GM12801 (cell line): ENCODE data around the gene KIF6.

Source experiments
- TF ChIP-seq, protein P1 (sequence below): IDR thresholded peaks from one replicate; pipeline ENCODE4 v1.5.1; 2011; ENCODE audit warnings: control low read depth; ENCODE audit not compliant: insufficient read length; ENCODE audit errors: extremely low read depth

Gene KIF6

DNA sequence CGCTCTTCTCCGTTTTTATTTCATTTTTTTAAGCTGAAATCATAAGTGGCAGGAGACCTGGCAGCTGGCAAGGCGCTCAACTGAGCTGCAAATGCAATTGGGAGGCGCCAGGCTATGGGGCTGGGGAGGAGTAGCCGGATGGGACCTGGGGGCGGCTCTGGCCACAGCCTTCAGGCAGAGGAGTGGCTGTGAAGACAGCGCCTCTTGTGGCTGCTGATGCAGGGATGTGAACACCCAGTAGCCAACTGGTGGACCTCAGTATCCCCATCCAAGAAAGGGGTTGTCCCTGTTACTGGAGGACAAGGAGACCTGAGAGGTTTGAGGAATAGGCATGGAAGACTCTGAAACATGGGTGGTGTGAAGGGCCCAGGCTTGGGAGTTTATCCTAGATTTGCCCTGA, 423.6 kb downstream of the KIF6 start:
- TF ChIP-seq, protein P1, sequence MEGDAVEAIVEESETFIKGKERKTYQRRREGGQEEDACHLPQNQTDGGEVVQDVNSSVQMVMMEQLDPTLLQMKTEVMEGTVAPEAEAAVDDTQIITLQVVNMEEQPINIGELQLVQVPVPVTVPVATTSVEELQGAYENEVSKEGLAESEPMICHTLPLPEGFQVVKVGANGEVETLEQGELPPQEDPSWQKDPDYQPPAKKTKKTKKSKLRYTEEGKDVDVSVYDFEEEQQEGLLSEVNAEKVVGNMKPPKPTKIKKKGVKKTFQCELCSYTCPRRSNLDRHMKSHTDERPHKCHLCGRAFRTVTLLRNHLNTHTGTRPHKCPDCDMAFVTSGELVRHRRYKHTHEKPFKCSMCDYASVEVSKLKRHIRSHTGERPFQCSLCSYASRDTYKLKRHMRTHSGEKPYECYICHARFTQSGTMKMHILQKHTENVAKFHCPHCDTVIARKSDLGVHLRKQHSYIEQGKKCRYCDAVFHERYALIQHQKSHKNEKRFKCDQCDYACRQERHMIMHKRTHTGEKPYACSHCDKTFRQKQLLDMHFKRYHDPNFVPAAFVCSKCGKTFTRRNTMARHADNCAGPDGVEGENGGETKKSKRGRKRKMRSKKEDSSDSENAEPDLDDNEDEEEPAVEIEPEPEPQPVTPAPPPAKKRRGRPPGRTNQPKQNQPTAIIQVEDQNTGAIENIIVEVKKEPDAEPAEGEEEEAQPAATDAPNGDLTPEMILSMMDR, result no peak

DNA sequence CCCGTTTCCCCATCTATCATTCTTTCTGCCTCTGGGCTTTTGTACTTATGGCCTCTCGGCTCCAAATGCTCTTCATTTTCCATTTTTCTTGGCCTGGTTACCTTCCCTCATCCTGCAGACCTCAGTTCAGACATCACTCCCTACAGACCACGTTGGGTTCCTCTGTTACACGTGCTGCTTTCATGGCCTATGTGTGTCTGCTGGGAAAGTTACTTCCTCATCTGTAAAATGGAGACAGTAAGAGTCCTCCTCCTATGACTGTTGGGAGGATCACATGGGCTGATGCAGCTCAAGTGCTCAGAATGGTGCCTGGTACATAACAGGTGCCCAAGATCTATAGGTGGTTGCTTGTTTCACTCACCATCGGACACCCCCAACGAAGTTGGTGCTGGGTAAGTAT, 424.5 kb downstream of the KIF6 start:
- TF ChIP-seq, protein P1, result no peak

DNA sequence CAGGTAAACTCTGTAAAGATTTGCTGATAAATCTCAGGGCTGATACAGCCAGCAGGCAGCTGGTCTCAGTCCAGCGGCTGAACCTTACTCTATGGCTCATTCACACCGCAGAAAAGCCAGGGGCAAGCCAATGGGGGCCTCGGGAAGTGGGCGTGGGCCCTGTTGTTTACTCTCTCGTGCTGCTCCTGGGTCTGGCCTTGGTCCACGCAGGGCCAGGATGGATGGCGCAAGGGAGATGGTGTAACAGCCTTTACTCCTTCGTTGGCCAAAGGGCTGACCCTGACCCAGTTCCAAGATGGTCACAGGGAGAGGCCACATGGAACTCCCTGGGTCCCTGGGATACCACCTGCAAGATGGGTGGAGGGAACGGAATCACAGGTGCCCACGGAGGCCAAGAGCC, 427.1 kb downstream of the KIF6 start:
- TF ChIP-seq, protein P1, result no peak

DNA sequence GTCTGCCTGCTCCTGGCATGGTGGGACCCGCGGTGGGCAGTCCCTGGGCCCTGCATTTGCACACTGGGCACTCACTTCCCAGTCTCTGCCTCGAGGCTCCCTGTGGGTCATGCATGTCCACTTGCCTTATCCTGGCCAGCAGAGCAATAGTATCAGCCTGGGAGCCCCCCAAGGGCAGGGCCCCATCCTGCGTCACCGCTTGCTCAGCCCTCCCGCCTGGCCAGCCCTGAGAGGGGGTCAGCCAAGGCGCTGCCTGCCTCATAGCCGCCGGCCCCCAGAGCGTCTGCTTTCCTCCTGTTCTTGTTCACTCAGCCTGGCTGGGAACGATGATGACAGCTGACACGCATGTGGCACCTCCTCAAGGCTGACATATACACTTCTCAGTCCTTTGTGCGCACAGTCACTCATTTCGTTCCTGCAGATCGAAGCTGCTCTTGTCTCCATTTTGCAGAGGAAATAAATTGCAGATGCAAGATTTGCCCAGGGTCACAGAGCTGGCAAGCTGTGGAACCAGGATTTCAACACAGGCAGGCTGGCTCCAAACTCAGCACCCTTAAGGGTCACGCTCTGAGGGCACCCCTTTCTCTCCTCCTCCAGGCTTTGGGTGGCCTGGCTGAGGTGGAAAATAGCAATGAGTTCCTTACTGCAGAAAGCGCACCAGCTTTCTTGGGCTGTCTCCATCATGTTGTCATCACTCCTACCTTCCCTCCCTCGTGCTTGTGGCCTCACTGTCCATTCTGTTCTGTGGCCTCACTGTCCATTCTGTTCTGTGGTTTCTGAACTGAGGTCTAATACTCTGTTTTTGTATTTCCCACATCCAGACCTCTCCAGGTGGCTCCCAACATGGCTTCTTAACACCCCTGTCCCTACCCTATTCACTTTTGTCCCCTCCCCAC, 428.2 kb downstream of the KIF6 start:
- TF ChIP-seq, protein P1, result no peak

DNA sequence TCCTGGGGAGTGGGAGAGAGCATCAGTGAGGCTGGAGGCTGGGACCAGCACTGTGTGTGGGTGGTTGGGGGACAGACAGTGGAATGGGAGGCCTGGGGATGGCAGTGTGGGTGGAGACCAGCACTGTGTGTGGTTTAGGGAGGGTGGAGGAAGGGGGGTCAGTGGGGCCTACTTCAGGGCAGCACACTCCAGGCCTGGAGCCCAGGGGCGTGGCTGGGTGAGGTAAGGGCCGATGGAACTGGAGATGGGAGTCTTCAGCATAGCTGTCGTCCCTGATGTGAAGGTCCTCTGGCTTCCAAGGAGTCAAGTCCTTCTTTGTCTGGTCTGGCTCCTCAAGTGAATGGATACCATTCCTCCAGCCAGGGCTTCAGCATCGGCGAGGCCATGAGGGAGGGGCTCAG, 429.6 kb downstream of the KIF6 start:
- TF ChIP-seq, protein P1, result no peak

DNA sequence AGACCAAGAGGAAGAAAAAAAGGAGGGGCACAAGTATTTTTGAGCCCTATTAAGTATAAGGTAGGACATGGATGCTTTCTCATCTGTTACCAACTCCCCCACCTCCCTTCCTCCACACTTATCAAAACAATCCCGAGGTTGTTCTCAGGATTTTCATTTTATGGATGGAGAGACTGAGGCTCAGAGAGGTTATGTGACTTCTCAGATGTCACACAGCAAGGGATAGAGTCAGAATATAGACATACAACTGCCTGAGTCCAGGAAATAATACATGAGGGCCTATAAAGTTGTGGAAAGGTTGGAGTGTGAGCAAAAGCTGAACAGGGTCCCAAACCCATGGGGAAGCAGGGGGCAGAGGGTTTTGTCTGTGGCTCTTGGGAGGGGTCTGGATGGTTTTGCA, 430.3 kb downstream of the KIF6 start:
- TF ChIP-seq, protein P1, result no peak

DNA sequence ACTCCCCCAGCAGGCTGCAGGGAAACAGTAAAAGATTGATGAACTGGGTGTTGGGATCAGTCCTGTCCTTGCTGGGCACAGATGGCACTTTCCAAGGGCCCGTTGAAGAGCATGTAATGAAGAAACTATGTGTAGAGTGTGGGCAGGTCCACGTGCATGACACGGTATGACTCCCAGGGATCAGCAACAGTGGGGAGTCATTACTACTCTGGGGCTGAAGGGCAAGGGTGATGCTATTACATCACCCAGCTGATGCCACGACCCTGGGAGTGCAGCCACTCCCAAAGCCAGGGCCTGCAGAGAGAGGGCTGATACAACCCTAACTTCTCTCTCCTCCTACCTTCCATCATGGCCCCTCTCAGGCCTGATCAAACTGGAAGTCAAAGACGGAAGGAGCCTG, 431.1 kb downstream of the KIF6 start:
- TF ChIP-seq, protein P1, result no peak

DNA sequence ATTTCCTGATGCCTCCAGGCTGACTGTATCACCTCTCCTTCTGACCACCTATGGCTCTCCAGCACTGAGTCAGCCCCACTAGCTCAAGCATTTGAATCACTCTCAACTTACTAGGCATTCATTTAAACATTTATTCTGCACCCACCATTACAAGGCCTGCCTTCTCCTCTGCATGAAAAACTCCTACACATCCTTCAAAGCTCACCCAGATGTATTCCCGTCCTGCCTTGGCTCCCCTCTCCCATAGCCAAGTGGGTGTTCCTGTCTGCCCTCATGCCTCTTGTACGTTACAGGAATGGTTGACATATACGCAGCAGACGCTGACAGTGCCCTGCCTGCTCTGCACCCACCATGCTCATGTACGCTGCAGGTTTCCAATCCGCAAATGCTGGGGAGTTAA, 432.6 kb downstream of the KIF6 start:
- TF ChIP-seq, protein P1, result no peak
